GM19452 (cell line): ENCODE measurements around the gene RPL10A.

Experiments used
- ATAC-seq: cut with Tn5 transposase; IDR thresholded peaks from one replicate; pipeline ENCODE4 v1.9.1; 2021; ENCODE audit not compliant: unreplicated experiment

The RPL10A gene

DNA sequence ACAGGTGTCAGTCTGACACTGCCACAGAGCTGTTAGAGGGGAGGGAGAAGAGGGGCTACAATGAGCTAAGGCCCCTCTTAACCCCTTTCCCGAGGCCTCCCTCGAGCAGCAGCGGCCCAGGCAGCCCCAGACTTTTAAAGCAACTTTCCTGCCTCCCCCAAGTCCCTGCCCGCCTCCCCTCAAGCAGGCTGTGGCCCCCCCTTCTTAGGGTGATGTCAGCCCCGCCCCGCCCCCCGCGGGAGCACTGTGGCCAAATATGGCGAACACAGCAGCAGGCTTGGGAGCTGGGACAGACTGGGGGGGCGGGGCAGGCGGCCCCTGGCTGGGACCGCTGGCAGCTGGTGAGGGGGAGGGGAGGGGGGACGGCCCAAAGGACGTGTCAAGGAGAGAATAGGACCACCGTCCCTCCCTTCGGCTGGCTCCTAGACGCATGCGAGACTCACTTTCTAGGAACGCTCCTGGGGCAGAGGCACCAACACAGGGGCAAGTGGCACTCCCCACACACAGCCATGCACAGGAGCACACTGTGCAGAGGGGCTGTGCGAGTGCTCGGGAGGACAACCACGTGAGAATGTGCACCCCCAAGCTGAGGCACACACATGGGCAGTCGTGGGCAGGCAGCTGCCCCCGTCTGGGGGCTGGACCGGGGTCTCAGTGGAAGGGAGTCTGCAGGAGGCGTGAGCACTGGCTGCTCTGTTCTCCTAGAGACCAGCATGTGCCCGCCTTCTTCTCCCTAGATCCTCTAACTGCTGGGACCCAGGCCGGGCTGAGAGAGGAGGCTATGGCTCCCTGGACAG is 22.0 kb downstream of the RPL10A start:
- no peak for ATAC-seq

DNA sequence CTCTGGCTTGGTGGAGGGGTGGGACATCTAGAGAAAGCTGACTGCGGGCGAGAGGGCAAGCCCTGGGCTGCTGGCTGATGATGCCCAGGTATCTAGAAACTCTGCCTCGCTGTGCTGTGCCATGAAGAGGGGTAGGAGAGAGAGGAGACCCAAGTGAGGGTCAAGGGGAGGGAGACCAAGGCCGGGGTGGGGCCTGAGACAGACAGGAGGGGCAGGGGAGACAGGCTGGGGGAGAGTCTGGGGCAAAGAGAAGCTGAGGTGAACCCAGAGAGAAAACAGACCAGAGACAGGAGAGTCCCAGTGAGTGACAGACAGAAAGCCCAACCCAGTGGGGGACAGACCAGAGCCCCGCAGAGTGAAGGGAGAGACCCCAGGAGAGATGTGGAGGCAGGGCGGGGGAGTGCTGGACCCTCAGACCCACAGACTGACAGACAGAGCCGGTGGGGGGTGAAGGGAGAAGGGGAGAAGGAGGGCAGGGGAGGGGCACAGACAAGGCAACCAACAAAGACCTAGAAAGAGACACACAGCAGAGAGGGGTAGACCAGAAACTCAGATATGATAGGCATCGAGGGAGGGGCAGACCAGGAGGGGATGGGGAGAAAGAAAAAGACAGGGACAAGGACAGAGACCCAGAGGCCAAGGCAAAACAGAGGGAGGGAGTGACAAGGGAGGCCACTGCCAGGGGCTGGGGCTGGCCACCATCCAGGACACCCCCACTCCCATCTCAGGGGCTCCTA is 22.8 kb downstream of the RPL10A start:
- ATAC-seq, result no peak

DNA sequence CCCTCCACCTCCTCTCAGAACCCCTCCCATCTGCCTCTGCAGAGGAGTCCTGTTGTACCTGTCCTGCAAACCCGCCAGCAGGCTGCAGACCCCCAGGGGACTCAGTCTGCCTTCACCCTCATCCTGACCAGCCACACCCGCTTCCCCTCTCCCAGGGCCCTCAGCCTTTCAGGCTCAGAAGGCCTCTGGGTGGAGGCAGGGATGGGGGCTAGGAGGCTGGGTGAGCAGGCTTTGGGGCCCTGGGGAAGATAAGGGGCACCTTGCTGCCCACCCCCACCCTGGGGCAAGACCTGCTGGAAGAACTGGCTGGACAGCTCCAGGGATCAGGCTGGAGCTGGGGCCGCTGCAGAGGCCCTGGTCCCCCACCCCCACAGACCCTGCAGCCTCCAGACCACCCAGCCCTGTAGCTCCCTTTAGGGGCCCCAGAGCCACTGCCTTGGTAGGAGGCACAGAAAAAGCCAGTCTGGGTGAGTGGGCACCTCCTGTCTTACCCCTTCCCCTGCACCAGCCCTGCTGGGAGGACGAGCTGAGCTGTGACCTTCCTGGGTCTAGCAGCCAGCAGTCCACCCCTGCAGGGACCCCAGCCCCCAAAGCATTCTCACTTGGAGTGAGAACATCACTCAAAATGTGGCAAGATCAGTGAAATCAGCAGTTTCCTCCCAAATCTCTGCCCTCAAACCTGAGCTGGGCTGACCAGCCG is 23.5 kb downstream of the RPL10A start:
- no peak for ATAC-seq

DNA sequence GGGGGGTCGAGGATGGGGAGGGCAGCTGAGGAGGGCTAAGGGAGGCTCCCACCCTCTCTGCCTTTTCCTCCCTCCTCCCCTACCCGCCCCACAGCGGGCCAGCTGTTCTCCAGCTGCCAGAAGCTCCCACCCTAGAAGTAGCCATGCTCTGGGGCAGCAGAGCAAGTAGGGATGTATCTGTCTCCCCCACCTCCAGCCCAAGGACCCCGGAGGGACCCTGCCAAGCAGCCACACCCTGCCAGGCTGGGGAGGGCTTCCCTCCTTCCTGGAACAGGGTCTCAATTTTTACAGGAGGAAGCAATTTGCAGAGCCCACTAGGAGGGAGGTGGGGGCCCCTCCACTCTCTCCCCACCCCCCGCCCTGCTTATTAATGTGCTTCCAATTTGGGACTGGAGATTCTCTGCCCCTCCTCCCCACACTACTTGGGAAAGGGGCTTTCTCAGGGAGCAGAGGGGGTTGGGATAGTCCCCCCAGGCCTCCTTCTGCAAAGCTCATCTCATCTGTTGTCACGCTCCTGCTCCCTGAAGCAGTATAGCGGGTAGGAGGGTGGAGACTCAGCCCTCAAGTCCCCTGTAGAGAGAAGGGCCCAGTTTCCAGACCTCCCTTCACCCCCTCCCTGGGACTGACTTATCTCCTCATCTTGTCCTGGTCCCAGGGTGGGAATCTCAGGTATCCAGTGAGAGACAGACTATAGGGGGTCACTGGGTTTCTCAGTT is 24.2 kb downstream of the RPL10A start:
- ATAC-seq, result no peak

DNA sequence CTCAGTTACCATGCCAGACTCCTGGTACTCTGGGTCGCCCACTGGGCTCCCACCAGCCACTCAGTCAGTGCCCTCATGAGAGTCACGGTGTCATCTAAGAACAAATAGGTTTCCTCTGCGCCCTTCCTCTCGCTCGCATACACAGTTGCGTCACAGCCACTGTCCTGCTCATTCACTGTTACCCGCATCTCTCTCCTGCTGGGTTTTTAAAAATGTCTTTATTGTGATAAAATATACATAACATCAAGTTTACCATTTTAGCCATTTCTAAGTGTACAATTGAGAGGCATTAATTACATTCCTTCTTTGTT is 24.7 kb downstream of the RPL10A start:
- no peak for ATAC-seq

DNA sequence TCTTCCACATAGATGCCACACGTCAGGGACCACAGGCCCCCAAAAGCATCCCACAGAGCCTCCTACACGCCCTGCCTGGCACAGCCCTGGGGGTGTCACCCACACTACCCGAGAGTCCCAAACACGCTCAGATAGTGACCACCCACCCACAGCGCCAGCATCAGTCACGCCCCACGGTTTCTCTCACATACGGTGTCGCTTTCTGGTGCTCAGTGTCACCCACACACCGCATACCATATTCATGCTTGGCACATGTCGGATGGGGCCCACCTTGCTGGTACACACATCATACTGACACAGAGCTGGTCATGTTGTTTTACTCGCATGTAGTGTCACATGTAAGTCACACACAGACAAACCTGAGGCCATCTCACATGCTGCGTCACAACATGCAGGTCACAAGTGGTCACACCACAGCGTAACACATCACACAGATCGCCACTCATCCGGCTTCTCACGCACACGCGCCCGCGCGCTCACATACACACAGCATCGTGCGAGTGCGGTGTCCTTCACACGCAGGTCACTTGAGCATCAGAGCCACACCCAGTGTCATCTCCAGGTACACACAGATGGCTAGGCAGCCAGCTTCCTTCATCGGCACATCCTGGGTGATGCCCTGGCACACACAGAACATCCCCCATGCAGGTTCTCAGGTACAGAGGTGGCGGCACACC is 25.2 kb downstream of the RPL10A start:
- no peak for ATAC-seq

DNA sequence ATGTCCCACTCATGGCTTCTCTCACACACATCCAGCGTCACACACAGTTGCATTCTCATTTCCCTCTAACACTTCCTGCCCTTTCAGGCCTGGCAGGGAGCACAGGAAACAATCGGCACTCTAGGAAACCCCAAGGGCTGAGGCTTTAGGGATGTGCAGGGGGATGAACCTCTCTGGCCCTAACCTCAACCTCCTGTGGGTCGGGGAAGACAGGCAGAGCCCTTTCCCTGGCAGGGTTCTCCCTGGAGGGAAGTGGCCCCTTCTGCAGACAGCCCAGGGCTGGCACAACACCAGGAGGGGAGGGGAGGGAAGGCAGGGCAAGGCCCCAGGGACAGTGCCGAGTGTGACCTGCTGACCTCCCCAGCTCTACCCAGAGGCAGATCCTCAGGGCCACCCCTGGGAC is 26.0 kb downstream of the RPL10A start:
- no peak for ATAC-seq

DNA sequence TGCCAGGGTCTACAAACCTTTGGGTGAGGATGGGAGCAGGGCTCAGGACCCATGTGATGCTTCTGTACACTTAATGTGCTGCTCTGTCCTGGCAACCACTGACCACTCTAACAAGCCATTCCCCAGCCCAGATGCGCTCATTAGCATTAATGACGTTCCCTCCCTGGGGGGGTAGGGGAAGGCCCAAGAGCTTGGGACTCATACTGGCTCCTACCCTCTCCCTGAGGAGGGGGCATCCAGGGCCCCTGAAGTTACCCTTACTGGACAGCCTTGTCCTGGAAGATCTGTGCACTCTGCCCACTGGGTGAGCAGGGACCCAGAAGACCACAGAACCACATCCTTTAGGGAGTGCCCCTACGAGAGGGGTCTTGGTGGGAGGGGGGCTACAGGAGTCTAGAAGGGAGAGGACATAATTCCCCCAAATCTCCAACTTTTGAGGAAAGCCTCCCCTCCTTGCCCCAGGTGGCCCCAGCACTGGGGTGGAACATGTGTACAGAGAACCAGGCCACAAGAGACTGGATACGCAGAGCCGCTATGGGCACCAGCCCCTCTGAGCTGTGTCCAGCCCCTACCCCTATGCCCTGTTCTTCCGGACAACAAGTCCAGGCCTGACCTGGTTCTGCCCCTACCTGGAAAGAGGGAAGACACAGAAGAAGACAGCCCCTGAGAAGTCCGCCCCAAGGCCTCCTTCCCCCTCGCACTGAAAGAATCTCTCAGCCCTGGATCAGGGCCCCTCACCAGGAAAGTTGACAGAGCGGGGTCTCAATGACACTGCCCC is 27.2 kb downstream of the RPL10A start:
- ATAC-seq, result no peak

DNA sequence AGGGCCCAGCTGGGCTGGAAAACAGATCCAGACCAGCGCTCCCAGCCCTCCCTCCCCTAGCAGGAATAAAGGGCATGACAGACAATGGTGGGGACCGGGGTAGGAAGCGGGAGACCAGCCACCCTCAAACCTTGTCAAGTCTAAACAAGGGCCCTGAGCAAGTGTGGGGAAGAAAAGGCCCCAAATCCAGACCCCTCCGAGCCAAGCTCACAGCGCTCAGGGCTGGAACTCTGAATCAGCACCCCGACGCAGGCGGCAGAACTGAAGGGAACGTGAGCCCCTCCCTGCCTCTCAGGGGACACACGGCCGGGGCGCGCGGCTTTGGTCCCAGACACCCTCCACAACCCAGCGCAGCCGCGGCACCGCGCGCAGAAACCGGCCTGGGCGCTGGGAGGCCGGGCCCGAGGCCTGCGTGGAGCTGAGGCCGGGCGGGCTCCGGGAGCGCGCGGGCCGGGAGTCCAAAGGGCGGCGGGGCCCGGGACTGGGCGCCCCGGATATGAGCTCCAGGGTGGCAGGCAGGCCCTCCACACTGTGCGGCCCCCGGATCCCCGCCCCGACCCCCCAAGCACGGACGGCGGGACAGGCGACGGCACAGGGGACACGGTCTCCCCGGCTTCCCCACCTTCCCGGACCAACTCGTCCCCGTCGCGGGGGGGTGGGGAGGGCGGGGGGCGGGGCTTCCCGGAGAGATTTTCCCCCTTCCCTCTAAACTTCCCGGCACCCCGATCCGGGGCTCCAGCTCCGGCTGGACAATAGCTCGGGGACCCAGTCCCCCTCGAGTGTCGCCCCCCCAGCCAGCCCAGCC is 28.0 kb downstream of the RPL10A start:
- no peak for ATAC-seq

DNA sequence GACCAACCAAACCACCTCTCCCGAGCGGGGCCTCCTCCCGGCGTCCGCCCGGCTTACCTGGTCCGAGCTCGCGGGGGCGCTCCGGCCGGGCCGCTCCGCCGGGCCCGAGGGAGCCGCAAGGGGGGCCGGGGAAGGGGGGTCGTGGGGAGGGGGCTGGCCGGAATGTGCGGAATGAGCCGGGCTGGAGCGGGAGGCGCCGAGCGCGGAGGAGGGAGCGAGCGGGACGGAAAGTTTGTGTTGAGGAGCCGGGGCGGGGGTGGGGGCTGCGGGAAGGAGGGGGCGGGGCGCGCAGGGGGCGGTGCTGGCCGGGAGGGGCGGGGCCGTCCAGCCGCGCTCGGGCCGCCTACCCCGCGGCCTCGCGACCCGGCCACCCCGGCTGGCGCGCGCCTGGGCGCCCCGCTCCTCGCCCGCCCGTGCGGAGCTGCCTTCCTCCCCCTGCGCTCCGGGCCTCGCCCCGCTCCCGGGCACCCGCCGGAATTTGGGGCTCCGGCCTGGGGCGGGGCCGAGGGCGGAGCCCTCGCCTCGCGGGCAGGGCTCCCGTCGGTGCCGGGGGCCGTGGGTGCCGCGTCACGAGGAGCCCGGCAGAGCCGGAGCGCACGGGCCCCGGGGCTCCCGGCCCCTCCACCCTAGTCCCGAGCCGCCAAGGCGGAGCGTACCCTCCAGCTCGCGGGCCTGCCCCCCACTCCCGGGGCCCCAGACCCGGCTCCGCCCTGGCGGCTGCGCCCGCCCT is 28.8 kb downstream of the RPL10A start, which contains the start of gene TEAD3:
TEAD3 (minus strand) TSS at position 239 of the 730 bp plus-strand sequence.
- peak; percentile 60 for ATAC-seq

DNA sequence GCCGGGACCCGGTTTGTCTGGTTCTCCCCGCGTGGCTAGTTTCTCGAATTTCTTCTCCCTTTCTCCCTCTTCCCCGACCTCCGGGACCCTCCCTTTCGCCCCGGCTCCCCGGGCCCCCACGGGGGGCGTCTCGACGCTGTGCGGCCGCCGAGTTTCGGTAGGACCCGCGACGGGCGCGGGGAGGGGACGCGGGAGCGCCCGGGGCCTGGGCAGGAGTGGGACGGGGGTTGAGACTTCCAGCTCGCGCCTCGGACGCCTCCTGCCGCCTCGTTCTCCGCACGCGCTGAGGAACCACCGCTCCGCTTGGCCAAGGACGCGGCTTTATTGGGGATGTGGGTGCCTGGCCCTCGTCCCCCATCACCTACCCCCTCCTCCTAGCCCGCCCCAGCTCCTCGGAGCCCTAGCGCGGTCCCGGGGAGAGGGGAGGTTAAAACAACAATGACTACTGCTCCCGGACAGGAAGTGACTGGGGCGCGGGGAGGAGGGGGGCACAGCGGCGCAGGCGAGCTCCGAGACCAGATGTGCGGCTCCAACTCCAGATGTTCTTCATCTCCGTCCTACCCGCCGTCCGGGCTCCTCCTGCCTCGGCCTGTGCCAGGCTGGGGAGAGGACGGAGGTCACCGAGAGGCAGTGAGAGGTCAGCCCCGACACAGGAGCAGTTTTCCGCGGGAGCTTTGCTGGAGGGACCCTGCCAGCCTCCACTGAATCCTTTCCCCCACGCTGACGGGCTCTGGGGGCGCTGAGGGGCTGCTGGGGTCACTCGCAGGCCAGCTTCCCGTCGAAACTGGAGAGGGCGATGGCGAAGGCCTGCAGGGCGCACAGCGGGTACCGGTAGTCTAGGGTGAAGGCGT is 29.6 kb downstream of the RPL10A start:
- ATAC-seq, result no peak

DNA sequence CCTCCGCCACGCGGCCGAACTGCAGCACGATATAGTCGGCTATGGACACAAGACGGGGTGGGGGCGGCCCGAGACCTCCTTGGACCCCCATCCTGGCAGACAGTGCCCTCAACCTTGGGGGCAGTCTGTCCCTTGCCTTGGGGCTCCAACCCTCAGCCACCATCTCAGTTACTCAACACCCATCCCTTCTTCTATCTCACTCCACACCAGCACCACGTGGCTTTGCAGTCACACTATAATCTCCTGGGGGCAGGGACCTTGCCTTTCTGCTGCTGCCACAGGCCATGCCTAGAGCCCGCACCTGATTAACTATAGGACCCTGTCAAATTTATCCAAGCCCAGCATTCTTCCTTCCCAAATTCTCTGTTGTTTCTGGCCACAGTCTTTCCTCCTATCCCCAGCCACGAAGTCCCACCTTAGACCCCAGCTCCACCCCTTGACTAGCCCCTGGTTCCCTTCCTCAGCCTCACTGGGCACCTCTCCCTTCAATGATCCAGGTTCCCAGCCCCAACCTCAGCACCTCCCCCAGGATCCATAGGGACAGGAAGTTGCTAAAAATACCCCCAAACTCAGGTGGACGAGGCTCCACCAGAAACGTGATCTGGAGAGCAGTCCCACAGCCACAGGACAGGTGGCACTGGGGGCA is 30.3 kb downstream of the RPL10A start:
- no peak for ATAC-seq

DNA sequence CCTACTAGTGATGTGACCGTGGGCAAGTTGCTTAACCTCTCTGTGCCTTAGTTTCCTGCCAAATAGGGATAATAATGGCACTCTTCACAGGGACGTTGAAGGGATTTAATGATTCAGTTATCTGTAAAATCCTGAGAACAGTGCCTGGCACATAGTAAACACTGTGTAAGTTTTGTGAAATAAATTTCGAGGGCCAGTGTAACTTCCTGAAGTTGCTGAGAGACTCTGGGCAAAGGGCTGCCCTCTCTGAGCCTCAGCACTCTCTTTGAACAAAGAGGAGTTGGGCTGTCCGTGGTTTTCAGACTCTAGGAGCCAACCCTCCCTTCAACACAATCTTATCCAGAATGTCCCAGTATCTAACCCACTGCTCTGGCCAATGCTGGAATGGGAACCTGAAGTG is 31.2 kb downstream of the RPL10A start:
- ATAC-seq, result no peak

DNA sequence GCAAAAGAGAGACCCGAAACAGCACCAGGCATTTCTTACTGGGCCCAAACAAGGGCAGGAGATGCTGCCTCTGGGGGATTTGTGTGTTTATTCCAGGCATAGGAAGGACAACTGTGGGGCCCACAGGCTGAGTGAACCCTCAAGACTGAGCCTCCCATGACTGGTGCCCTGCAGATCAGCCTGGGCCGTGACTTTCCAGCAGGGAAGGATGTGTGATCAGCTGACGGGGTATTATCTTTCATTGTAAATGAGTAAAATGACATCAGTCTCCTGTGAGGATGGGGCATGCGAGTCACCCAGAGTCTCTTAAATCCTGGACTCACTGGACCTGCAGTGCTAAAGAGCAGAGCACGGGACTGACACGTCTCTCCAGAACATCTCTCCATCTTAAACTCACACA is 32.6 kb downstream of the RPL10A start:
- ATAC-seq, result no peak

DNA sequence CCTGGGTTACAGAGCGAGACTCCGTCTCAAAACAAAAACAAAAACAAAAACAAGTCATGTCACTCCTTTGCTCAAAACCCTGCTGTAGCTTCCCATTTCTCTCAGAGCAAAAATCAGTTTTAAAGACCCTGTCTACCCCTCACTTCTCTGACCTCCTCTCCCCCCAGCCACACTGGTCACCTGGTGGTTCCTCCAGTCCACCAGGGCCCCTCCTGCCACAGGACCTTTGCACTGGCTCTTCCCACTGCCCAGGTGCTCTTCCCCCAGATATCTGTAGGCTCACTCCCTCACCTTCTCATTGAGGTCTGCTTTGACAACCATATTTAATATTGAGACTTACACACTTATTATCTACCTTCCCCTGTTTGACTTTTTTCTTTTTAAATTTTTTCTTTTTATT is 33.6 kb downstream of the RPL10A start:
- ATAC-seq, result no peak

DNA sequence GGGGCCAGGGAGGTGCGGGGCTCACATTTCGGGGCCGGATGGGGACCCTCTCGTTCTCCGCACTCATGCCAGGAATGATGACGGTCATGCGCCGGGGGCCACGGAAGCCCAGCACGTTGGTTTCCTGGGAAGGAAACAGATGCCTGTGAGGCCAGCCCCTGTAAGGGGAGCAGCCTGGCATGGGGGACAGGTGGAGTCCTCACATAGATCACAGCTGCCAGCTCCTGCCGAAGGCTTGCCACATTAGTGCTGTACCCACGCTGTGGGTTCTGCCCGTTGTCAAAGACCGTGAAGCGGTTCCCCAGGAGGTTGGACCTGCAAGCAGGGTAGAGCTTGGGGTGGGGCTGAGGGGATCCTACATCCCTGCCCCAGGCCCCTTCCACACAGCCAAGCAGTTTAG is 35.3 kb downstream of the RPL10A start:
- ATAC-seq, result no peak

DNA sequence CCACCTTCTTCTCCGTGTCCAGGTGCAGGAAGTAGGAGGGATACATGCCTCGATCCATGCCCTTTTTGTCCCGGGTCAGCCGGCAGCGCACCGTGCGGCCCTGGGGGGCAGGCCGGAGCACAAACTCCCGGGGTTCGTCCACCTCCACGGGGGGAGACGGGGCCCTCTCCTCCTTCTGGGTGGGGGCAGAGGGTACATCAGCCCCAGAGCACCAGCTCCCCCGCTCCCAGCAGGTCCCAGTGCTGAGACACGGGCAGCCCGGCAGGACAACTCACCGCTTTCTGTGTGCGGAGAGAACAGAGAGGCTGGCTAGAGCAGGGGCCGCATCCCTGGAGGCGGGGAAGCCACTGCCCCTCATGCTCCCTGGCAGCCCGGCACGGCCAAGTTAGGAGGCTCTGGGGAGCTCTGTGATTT is 37.8 kb downstream of the RPL10A start:
- no peak for ATAC-seq
